ENCODE results near the gene NFIC.
"Not testable (repeated sequence)": the region's sequence is repeated elsewhere in the genome, so short reads cannot be mapped to it uniquely, and the experiment has no call there.

NFIC gene

GRCh38 chr19:3338541-3339181, 27.7 kb upstream of the NFIC start:
- 0 out of 2 replicates have a peak, but pooled peaks cover 1% of the 10 kb centered on the region for H3K27me3 ChIP-seq (ENCODE audit: control insufficient read depth, insufficient read depth, low read length)
- no peak for DNase-seq (ENCODE audit: low read depth, low spot score)
- no peaks in the 10 kb centered on the region; the same call in 1 of the 2 replicates for H3K36me3 ChIP-seq (ENCODE audit: control insufficient read depth, insufficient read depth, low read length)
- H3K27ac ChIP-seq (ENCODE audit: low read length): no peak overlapping the region
- no peak overlapping the region for H3K4me3 ChIP-seq (ENCODE audit: low read length)
- WGBS (ENCODE audit: insufficient coverage, insufficient read length): no CpG with 5 or more reads among the region's 12 CpGs
- H3K4me1 ChIP-seq (ENCODE audit: control insufficient read depth, insufficient read depth, low read length): no peaks in the 10 kb centered on the region
- H3K9me3 ChIP-seq (ENCODE audit: control insufficient read depth, insufficient read depth, low read length): no peaks in the 10 kb centered on the region

GRCh38 chr19:3340340-3340739, 26.0 kb upstream of the NFIC start:
- no peak overlapping the region for H3K4me3 ChIP-seq (ENCODE audit: low read length)
- no CpG with 5 or more reads among the region's 11 CpGs for WGBS (ENCODE audit: insufficient coverage, insufficient read length)

GRCh38 chr19:3342246-3342645, 24.1 kb upstream of the NFIC start:
- no peaks in the 10 kb centered on the region for H3K4me1 ChIP-seq (ENCODE audit: control insufficient read depth, insufficient read depth, low read length)
- H3K4me3 ChIP-seq (ENCODE audit: low read length): no peak overlapping the region
- no peak for DNase-seq (ENCODE audit: low read depth, low spot score)
- H3K27me3 ChIP-seq (ENCODE audit: control insufficient read depth, insufficient read depth, low read length): 0 out of 2 replicates have a peak, but pooled peaks cover 1% of the 10 kb centered on the region
- no peak overlapping the region for H3K27ac ChIP-seq (ENCODE audit: low read length)
- H3K9me3 ChIP-seq (ENCODE audit: control insufficient read depth, insufficient read depth, low read length): no peaks in the 10 kb centered on the region
- no peaks in the 10 kb centered on the region; the same call in 1 of the 2 replicates for H3K36me3 ChIP-seq (ENCODE audit: control insufficient read depth, insufficient read depth, low read length)
- WGBS (ENCODE audit: insufficient coverage, insufficient read length): no CpG with 5 or more reads among the region's 9 CpGs

More at GRCh38 chr19:3340340-3340739, 26.0 kb upstream of the NFIC start:
- Histone ChIP-seq H3K27me3 (ENCODE audit: control insufficient read depth, insufficient read depth, low read length) (0 out of 2 replicates have a peak, but pooled peaks cover 1% of the 10 kb centered on the region), H3K4me1 (ENCODE audit: control insufficient read depth, insufficient read depth, low read length) (no peaks in the 10 kb centered on the region), H3K36me3 (ENCODE audit: control insufficient read depth, insufficient read depth, low read length) (no peaks in the 10 kb centered on the region; the same call in 1 of the 2 replicates), H3K27ac (ENCODE audit: low read length) (no peak overlapping the region), H3K9me3 (ENCODE audit: control insufficient read depth, insufficient read depth, low read length) (no peaks in the 10 kb centered on the region)
- no peak for DNase-seq (ENCODE audit: low read depth, low spot score)

- WGBS (ENCODE audit: insufficient coverage, insufficient read length): no CpG with 5 or more reads among the region's 9 CpGs
- H3K36me3 ChIP-seq (ENCODE audit: control insufficient read depth, insufficient read depth, low read length); H3K9me3 ChIP-seq (ENCODE audit: control insufficient read depth, insufficient read depth, low read length); H3K4me1 ChIP-seq (ENCODE audit: control insufficient read depth, insufficient read depth, low read length); DNase-seq (ENCODE audit: low read depth, low spot score); H3K27me3 ChIP-seq (ENCODE audit: control insufficient read depth, insufficient read depth, low read length); H3K4me3 ChIP-seq (ENCODE audit: low read length); H3K27ac ChIP-seq (ENCODE audit: low read length): not testable (repeated sequence)
These were observed 23.4 kb upstream of the NFIC start for GRCh38 chr19:3342962-3343361.

- H3K36me3 ChIP-seq (ENCODE audit: control insufficient read depth, insufficient read depth, low read length): no peaks in the 10 kb centered on the region
- H3K4me1 ChIP-seq (ENCODE audit: control insufficient read depth, insufficient read depth, low read length): no peaks in the 10 kb centered on the region
- H3K27ac ChIP-seq (ENCODE audit: low read length): no peak overlapping the region
- no CpG with 5 or more reads among the region's 26 CpGs for WGBS (ENCODE audit: insufficient coverage, insufficient read length)
- H3K4me3 ChIP-seq (ENCODE audit: low read length): no peak overlapping the region
- H3K27me3 ChIP-seq (ENCODE audit: control insufficient read depth, insufficient read depth, low read length): 0 out of 2 replicates have a peak, but pooled peaks cover 1% of the 10 kb centered on the region
- DNase-seq (ENCODE audit: low read depth, low spot score): no peak
- H3K9me3 ChIP-seq (ENCODE audit: control insufficient read depth, insufficient read depth, low read length): no peaks in the 10 kb centered on the region
These were observed 22.5 kb upstream of the NFIC start for GRCh38 chr19:3343619-3344502.

GRCh38 chr19:3344608-3345598, 21.5 kb upstream of the NFIC start:
- Histone ChIP-seq H3K36me3 (ENCODE audit: control insufficient read depth, insufficient read depth, low read length) (no peaks in the 10 kb centered on the region), H3K27ac (ENCODE audit: low read length) (no peak overlapping the region), H3K27me3 (ENCODE audit: control insufficient read depth, insufficient read depth, low read length) (0 out of 2 replicates have a peak, but pooled peaks cover 1% of the 10 kb centered on the region), H3K4me1 (ENCODE audit: control insufficient read depth, insufficient read depth, low read length) (no peaks in the 10 kb centered on the region), H3K4me3 (ENCODE audit: low read length) (no peak overlapping the region), H3K9me3 (ENCODE audit: control insufficient read depth, insufficient read depth, low read length) (no peaks in the 10 kb centered on the region)
- WGBS (ENCODE audit: insufficient coverage, insufficient read length): no CpG with 5 or more reads among the region's 25 CpGs
- DNase-seq (ENCODE audit: low read depth, low spot score): no peak

GRCh38 chr19:3345850-3346460, 20.4 kb upstream of the NFIC start:
- no peaks in the 10 kb centered on the region for H3K4me1 ChIP-seq (ENCODE audit: control insufficient read depth, insufficient read depth, low read length)
- no CpG with 5 or more reads among the region's 15 CpGs for WGBS (ENCODE audit: insufficient coverage, insufficient read length)
- DNase-seq (ENCODE audit: low read depth, low spot score): no peak

GRCh38 chr19:3346677-3347353, 19.6 kb upstream of the NFIC start:
- H3K36me3 ChIP-seq (ENCODE audit: control insufficient read depth, insufficient read depth, low read length): no peaks in the 10 kb centered on the region
- DNase-seq (ENCODE audit: low read depth, low spot score): no peak
- H3K27me3 ChIP-seq (ENCODE audit: control insufficient read depth, insufficient read depth, low read length): no peaks in the 10 kb centered on the region; the same call in 1 of the 2 replicates
- H3K9me3 ChIP-seq (ENCODE audit: control insufficient read depth, insufficient read depth, low read length): no peaks in the 10 kb centered on the region
- WGBS (ENCODE audit: insufficient coverage, insufficient read length): no CpG with 5 or more reads among the region's 23 CpGs
- H3K27ac ChIP-seq (ENCODE audit: low read length): no peak overlapping the region
- no peaks in the 10 kb centered on the region for H3K4me1 ChIP-seq (ENCODE audit: control insufficient read depth, insufficient read depth, low read length)
- H3K4me3 ChIP-seq (ENCODE audit: low read length): no peak overlapping the region

More at GRCh38 chr19:3345850-3346460, 20.4 kb upstream of the NFIC start:
- H3K9me3 ChIP-seq (ENCODE audit: control insufficient read depth, insufficient read depth, low read length): no peaks in the 10 kb centered on the region
- no peak overlapping the region for H3K4me3 ChIP-seq (ENCODE audit: low read length)
- no peaks in the 10 kb centered on the region; the same call in 1 of the 2 replicates for H3K27me3 ChIP-seq (ENCODE audit: control insufficient read depth, insufficient read depth, low read length)
- no peak overlapping the region for H3K27ac ChIP-seq (ENCODE audit: low read length)
- H3K36me3 ChIP-seq (ENCODE audit: control insufficient read depth, insufficient read depth, low read length): no peaks in the 10 kb centered on the region

GRCh38 chr19:3348042-3348441, 18.3 kb upstream of the NFIC start:
- Histone ChIP-seq H3K27me3 (ENCODE audit: control insufficient read depth, insufficient read depth, low read length) (no peaks in the 10 kb centered on the region; the same call in 1 of the 2 replicates), H3K27ac (ENCODE audit: low read length) (no peak overlapping the region), H3K4me3 (ENCODE audit: low read length) (no peak overlapping the region), H3K4me1 (ENCODE audit: control insufficient read depth, insufficient read depth, low read length) (no peaks in the 10 kb centered on the region), H3K36me3 (ENCODE audit: control insufficient read depth, insufficient read depth, low read length) (no peaks in the 10 kb centered on the region), H3K9me3 (ENCODE audit: control insufficient read depth, insufficient read depth, low read length) (no peaks in the 10 kb centered on the region)
- no CpG with 5 or more reads among the region's 11 CpGs for WGBS (ENCODE audit: insufficient coverage, insufficient read length)
- no peak for DNase-seq (ENCODE audit: low read depth, low spot score)
